Activated T-cell treated with anti-CD3 and anti-CD28 coated beads for 4 hours (primary cell): ENCODE results near the gene DPP9.
"Not testable (repeated sequence)": the region's sequence is repeated elsewhere in the genome, so short reads cannot be mapped to it uniquely, and the experiment has no call there.

Source experiments
- DNase-seq: peaks from one replicate; pipeline ENCODE4 v3.0.0-alpha.2; 2020

The DPP9 gene

GRCh38 chr19:4723595-4724514, at the start of gene DPP9:
TSS of gene DPP9 (minus strand) at chr19:4723842. CDS start at chr19:4719906, 3,936 bp downstream.
- DNase-seq: peak; percentile 98

- no peak for DNase-seq
Observed at GRCh38 chr19:4773047-4773640, 49.5 kb upstream of the DPP9 start.

- DNase-seq: no peak
Observed at GRCh38 chr19:4772566-4772965, 48.9 kb upstream of the DPP9 start.

- peak; percentile 51 for DNase-seq
Observed at GRCh38 chr19:4768934-4769777, 45.5 kb upstream of the DPP9 start.

GRCh38 chr19:4764393-4764660, 40.7 kb upstream of the DPP9 start:
- DNase-seq: no peak

GRCh38 chr19:4763021-4763420, 39.4 kb upstream of the DPP9 start:
- DNase-seq: no peak

- no peak for DNase-seq
Observed at GRCh38 chr19:4760285-4760650, 36.6 kb upstream of the DPP9 start.

GRCh38 chr19:4759388-4760284, 36.0 kb upstream of the DPP9 start:
- peak; percentile 5 for DNase-seq

GRCh38 chr19:4758659-4759058, 35.0 kb upstream of the DPP9 start:
- no peak for DNase-seq

GRCh38 chr19:4758082-4758481, 34.4 kb upstream of the DPP9 start:
- no peak for DNase-seq

- DNase-seq: no peak
Observed at GRCh38 chr19:4755459-4755858, 31.8 kb upstream of the DPP9 start.

- DNase-seq: no peak
Observed at GRCh38 chr19:4754248-4754647, 30.6 kb upstream of the DPP9 start.

- DNase-seq: no peak
Observed at GRCh38 chr19:4749870-4750590, 26.4 kb upstream of the DPP9 start.

GRCh38 chr19:4748589-4748988, 24.9 kb upstream of the DPP9 start:
- DNase-seq: no peak

GRCh38 chr19:4748185-4748584, 24.5 kb upstream of the DPP9 start:
- DNase-seq: no peak

- DNase-seq: no peak
Observed at GRCh38 chr19:4745986-4746385, 22.3 kb upstream of the DPP9 start.

- not testable (repeated sequence) for DNase-seq
Observed at GRCh38 chr19:4745175-4745574, 21.5 kb upstream of the DPP9 start.

GRCh38 chr19:4744451-4745174, 21.0 kb upstream of the DPP9 start:
- DNase-seq: no peak

- no peak for DNase-seq
Observed at GRCh38 chr19:4742723-4743646, 19.3 kb upstream of the DPP9 start.

GRCh38 chr19:4740092-4740491, 16.4 kb upstream of the DPP9 start:
- DNase-seq: no peak
